HG03469 (cell line): Measurements from ENCODE around the gene OR2T3.
"Not testable (repeated sequence)": the region's sequence is repeated elsewhere in the genome, so short reads cannot be mapped to it uniquely, and the experiment has no call there.

Experiments
- ATAC-seq: cut with Tn5 transposase; IDR thresholded peaks from one replicate; pipeline ENCODE4 v1.9.1; 2021; ENCODE audit warnings: mild to moderate bottlenecking, moderate library complexity, moderate number of reproducible peaks; ENCODE audit not compliant: unreplicated experiment

Gene OR2T3

DNA sequence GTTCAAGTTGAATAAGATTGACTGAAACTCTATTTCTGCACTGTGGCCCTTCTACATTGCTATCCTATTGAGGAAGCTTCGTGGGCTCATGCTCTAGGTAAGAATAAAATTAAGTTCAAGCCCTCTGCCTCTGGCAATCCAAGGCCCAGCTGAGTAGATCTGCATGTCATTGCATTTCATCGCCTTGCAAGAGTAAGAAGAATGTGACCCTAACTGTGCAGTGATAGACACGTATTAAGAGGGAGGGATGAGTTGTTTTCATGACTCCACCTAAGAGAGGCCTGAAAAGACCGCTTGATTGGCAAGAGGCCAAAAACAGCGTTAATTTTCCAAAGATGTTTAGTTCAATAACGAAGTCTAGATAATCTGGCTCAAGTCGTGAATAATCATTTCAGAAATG is 14.0 kb upstream of the OR2T3 start:
- not testable (repeated sequence) for ATAC-seq

DNA sequence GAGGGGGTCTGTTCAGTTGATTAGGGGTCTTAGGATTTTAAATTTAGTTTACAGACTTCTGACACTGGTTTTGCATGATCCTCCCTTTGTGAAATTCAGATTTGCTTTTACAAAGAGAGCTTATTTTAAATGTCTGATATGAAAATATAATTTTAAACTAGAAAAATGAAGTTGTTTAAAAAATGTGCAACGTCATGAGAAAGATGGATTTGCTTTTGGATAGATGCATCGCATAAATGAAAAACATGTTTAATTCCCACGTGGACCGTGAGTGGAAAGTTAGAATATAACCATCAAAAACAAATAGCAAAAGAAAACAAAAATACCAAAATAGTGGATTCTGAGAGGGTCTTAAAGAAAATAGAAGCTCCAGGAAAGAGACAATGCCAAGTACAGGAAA is 2.0 kb upstream of the OR2T3 start:
- ATAC-seq: no peak

DNA sequence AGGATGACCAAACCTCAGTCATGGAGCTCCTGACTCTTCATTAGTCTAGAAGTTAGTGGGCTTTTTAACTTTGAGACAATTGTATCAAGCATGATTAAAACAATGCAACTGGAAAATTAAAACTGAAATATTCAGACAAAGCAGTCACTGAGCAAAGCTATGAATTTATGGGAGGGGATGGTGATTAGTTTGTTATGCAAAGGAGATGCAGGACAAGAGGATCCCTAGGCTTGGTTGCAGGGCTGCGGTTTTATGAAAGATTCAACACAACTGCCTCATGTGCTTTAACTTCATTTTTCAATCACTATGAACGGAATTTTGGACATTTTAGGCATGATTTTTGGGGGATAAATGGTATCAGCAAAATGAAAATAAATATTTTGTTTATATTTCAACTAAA is 1.0 kb upstream of the OR2T3 start:
- not testable (repeated sequence) for ATAC-seq

DNA sequence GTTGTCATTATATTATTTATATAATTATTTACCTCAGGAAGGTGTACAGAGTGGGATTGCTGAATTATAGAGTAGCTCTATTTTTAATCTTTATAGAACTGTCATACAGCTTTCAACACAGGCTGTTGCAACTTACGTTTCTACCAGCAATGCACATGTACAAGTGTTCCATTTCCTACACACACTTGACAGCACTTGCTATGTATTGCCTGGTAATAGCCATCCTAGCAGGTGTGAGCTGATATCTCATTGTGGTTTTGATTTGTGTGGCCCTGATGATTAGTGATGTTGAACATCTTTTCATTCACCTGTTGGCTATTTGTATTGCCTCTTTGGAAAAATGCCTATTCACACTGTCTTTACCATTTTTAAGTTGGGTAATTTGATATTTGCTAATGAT is 2.5 kb downstream of the OR2T3 start:
- not testable (repeated sequence) for ATAC-seq

DNA sequence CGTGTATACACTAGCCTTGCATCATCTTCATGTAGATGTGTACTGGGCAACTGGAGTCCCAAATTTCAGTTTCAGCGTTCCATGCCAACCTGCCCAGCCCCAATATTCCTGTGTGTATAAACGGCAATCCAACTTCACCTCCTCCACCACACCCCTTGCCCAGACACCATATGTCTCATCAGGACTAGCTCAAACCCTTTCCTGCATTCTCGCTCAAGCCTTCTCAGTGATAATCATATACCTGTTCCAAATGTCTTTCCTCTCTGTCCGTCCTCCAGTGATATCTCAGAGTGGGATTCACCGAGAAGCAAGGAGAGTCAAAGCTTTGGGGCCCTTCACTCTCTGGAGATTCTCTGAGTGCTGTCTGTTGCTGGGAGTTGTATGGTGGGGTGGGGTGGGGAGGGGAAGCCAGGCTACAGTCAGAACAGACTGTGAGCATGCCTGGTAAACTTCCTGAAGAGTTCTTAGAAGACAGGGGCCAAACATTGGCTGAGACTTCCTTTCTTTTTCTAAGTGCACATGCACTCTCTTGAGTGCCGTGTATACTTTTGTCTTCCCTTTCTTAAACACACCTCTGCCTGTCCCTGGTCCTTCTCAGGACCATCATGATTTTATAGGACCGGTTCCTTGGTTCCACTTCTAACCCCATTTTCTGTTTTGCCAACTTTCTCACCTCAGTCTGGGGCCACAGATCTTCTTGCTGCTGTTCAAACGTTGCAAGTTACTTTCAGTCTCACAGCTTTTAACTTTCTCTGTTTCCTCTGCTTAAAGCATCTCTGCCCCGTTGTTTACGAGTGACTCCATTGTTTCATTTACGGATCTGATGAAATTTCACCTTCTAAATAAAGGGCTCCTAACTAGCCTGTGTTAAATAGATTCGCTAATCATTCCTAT is 8.8 kb downstream of the OR2T3 start:
- ATAC-seq: peak; percentile 84

DNA sequence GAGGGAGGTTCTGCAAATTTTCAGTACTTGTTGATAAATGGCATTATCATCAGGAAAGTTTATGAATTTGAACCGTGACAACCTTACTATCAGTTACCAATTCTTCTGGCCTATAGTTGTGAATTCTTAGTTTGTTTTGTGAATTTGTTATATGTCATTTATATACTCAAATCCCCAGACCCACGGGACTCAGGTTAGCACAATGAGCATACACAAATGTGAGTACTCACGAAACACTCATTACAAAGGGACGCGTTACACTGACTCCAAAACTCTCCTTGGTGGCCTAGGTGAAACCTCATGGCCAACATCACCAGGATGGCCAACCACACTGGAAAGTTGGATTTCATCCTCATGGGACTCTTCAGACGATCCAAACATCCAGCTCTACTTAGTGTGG is 15.1 kb downstream of the OR2T3 start, which contains the start of gene OR2T5:
Gene OR2T5 (plus strand): TSS at position 301 of the 400 bp plus-strand sequence. CDS start 0 bp downstream, at position 301.
- ATAC-seq: not testable (repeated sequence)

DNA sequence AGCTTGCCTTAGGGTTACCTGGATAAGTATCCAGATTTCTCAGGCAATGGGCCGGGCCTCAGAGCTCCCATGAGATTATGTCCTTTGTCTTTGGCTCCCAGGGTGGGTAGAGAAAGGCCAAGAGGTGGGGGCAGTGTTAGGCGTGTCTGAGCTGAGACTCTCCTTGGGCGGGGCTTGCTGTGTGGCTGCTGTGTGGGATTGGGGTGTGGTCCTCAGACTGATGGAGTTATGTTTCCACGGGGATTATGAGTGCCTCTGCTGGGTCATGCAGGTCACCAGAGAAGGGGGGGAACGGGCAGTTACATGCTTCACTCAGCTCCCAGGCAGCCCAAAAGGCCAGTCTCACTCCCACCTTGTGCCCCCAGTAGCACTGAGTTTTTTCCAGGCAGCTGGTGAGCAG is 23.5 kb downstream of the OR2T3 start:
- ATAC-seq: not testable (repeated sequence)

DNA sequence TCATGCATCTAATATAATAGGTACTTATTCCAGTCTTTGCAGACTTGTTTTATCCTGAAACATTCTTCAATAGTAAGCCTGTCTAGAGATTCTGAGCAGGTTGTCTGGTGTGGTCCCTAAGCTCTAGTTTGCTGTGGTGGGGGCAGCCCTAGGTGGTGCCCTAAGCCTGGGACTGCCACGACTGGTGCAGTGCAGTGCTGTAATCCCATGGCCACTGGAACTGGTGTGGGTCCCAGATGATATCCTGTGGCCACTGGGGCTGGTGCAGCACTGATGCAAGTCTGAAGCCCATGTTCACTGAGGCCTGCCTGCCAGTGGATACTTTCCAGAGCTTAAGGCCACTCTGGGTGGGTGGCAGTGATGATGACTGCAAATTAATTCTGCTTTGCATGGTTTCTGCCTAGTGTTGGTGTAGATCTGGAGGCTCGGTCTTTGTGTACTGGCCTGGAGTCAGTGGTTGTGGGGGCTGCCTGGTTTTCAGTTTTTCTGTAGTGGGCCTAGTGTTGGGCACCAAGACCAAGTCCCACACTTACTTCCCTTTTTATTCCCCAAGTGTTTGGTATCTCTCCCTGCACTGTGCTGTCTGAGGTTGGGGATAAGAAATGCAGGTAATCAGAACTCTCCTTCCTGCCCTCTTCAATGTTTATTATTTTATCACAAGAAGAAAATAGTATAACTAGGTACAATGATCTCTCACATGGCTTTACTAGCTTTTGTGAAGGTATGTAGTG is 27.3 kb downstream of the OR2T3 start:
- not testable (repeated sequence) for ATAC-seq

DNA sequence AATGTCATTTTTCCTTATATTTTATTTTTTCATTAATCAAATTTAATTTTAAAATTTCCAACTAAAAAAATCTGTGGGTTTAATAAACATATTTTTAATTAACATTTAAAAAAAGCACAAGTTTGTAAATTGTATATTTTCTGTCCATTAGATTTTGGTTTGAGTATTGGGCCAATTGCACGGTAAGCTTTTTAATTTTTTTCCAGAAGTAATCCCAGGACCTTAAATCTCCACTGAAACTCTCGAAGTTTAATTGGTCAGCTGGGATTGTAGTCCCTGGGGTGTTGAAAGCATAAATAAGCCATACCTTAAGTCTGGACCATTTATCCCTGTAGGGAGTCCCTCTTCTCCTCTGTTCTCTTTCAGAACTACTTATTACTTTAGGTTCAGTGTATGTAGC is 34.6 kb downstream of the OR2T3 start, which contains the start of gene OR2G6:
Gene OR2G6 (plus strand): TSS at position 301 of the 400 bp plus-strand sequence. CDS start 13,574 bp downstream, outside the sequence.
- not testable (repeated sequence) for ATAC-seq

DNA sequence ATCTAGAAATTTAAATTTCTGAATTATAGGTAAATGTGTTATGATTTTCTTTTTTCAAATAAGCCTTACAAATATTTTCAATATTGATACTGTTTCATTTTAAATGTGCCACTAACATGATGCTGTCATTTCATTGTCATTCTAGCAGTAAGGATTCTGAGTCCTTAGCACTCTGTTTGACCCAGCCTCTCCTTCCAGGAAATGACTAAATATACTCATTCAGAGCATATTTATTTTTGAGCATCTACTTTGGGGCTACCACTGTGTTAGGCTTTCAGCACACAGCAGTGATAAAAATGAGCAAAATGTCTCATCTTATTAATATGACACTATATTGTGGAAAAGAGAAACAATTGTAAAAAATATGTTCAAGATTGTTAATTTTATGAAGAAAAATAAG is 37.1 kb downstream of the OR2T3 start:
- ATAC-seq: not testable (repeated sequence)

DNA sequence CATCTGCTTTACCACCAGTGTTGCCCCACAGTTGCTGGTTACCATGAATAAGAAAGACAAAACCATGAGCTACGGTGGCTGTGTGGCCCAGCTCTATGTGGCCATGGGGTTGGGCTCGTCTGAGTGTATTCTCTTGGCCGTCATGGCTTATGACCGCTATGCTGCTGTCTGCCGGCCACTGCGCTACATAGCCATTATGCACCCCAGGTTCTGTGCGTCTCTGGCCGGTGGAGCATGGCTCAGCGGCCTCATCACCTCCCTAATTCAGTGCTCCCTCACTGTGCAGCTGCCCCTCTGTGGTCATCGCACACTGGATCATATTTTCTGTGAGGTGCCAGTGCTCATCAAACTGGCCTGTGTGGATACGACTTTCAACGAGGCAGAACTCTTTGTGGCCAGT is 48.7 kb downstream of the OR2T3 start:
- ATAC-seq: no peak
